Lung (tissue), 12 donors: Measurements from ENCODE around the gene DUSP2. TPM values are rescaled to one million over a fixed set of nuclear protein-coding genes. Genes with fewer than 3 reads are reported as not detected.
A peak's percentile ranks its signal among the peaks of the same experiment; 100 is the strongest.

ENCODE experiments used
- ATAC-seq: fragments of 200-7000 bp; cut with Tn5 transposase; one replicate; pipeline ENCODE4 v1.9.1; 2020; ENCODE audit warnings: moderate number of reproducible peaks; ENCODE audit not compliant: insufficient read depth, low FRiP score
- DNase-seq, 3 donors: peaks; one replicate each; pipeline ENCODE4 v3.0.0-alpha.2; 2013 to 2017
- H3K27ac ChIP-seq, 2 donors: one replicate each; pipeline ENCODE4 v1.5.1; 2013; ENCODE audit warnings: mild to moderate bottlenecking in 2 of 2, moderate library complexity in 2 of 2, control low read depth in 1 of 2, inconsistent platforms in 1 of 2, low read depth in 1 of 2, low read length in 1 of 2
- H3K27me3 ChIP-seq, 3 donors: one replicate each; pipeline ENCODE4 v1.5.1; 2013; ENCODE audit warnings: low read length in 2 of 3; ENCODE audit not compliant: control insufficient read depth in 3 of 3, insufficient read depth in 3 of 3
- H3K36me3 ChIP-seq, 4 donors: one replicate each; pipeline ENCODE4 v1.5.1; 2013; ENCODE audit warnings: low read length in 4 of 4, mild to moderate bottlenecking in 1 of 4, moderate library complexity in 1 of 4; ENCODE audit not compliant: control insufficient read depth in 4 of 4, insufficient read depth in 4 of 4
- H3K4me1 ChIP-seq, 5 donors: one replicate each; pipeline ENCODE4 v1.5.1; 2013; ENCODE audit warnings: low read length in 5 of 5, mild to moderate bottlenecking in 2 of 5, moderate library complexity in 1 of 5; ENCODE audit not compliant: control insufficient read depth in 5 of 5, insufficient read depth in 5 of 5
- H3K4me3 ChIP-seq: one replicate; pipeline ENCODE4 v1.5.1; 2013; ENCODE audit warnings: mild to moderate bottlenecking, control low read depth, moderate library complexity
- H3K9ac ChIP-seq, 2 donors: one replicate each; pipeline ENCODE4 v1.5.1; 2013; ENCODE audit warnings: low read length in 2 of 2, control low read depth in 1 of 2; ENCODE audit not compliant: insufficient read depth in 1 of 2
- H3K9me3 ChIP-seq, 4 donors: one replicate each; pipeline ENCODE4 v1.5.1; 2013; ENCODE audit warnings: low read length in 3 of 4, mild to moderate bottlenecking in 1 of 4, moderate library complexity in 1 of 4; ENCODE audit not compliant: control insufficient read depth in 4 of 4, insufficient read depth in 3 of 4
- CTCF ChIP-seq: IDR thresholded peaks from 2 replicates; pipeline ENCODE4 v1.5.1; 2012; ENCODE audit warnings: mild to moderate bottlenecking; ENCODE audit errors: control extremely low read depth, extremely low read depth
- WGBS, 2 donors: extraction: QIAGEN DNeasy Blood & Tissue Kit; methylation state at CpG; one replicate each; pipeline ENCODE4 v1.1.7; 2013; 5-methylcytosine and 5-hydroxymethylcytosine counted together
- polyA plus RNA-seq, 2 donors: library from polyadenylated mRNA; stranded (reverse); fragments of 200-250 nt; gene quantifications; one replicate each; pipeline ENCODE4 v1.2.1, GENCODE V29; 2013
- total RNA-seq, 2 donors: library from RNA; depleted of rRNA in 1 of 2; stranded (reverse); fragments of >200 nt in 1 of 2; gene quantifications; one replicate each; pipeline ENCODE4 v1.2.1, GENCODE V29; 2014 to 2021
- donor health status: control.
- donor health status: control.
- donor health status: Bipolar disorder and iron deficiency.
- donor health status: healthy.
- donor health status: DM: yes; HTN: yes; CAD: no.

Gene DUSP2
- total and polyA plus RNA-seq, 4 donors, result 3.5 to 33.6 (median 5.8) TPM

GRCh38 chr2:96098900-96099590 is 46.2 kb downstream of the DUSP2 start:
- ATAC-seq, result no peak
- H3K4me1 ChIP-seq, result peaks cover 0 to 2% (median 0%) of the 10 kb centered on the region in 5 donors
- no peaks in the 10 kb centered on the region for H3K36me3 ChIP-seq
- no peak overlapping the region for H3K4me3 ChIP-seq
- peak overlapping the region; percentile 20 to 68 for H3K27ac ChIP-seq
- no peaks in the 10 kb centered on the region for H3K27me3 ChIP-seq
- H3K9me3 ChIP-seq, result no peaks in the 10 kb centered on the region
- no peak for TF ChIP-seq CTCF
- H3K9ac ChIP-seq, result no peak overlapping the region
- 76 to 80% methylated on average over 11 of the region's 11 CpGs for WGBS, 2 donors
- DNase-seq, result peak in 1 of 3 donors; percentile 9

DNA sequence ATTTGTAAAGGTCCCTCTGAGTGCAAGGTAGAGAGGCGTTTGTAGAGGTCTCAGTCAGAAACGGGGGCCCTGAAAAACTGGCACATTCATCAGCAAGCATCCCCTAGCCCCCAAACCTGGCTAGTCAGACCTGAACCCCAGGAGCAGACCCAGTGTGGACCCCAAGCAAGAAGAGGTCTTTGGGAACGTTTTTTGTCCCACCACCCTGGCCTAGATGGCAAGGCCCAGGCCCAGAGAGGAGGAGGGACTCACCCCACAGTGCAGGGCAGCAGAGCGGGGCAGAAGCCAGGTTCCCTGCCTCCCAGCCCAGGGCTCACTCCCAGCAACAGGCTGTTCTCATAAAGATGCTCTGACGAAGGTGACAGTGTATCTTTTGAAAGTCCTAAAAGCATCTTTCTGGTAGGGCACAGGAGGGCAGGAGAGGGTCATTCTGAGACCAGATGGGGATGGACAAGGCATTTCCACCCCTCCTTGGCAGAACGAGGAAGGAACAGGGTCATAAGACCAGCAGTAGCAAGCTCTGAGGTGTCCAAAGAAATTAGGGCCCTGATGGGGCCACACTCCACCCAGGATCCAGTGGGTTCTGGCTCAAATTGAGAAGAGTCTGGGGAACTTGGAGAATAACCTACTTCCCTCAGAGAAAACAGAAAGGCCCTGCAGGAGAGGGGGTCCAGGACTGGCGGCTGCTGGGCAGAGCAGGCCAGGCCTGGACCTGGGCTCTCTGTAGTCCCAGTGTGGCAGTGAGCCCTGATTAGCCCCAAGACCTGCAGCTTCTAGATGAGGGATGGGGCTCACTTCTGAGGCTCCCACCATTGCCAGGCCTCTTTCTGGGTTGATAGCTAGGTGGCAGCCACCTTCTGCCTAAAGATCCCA is 47.1 kb downstream of the DUSP2 start:
- no peak overlapping the region for H3K9ac ChIP-seq
- no peak for TF ChIP-seq CTCF
- no peaks in the 10 kb centered on the region for H3K36me3 ChIP-seq
- H3K27me3 ChIP-seq, result no peaks in the 10 kb centered on the region
- DNase-seq (peak in 1 of 3 donors; percentile 7), ATAC-seq (no peak)
- peaks cover 0 to 2% (median 0%) of the 10 kb centered on the region in 5 donors for H3K4me1 ChIP-seq
- no peaks in the 10 kb centered on the region for H3K9me3 ChIP-seq
- H3K27ac ChIP-seq, result peak overlapping the region in 1 of 2 donors; percentile 68
- H3K4me3 ChIP-seq, result no peak overlapping the region
- 80 to 81% methylated on average over 7 of the region's 7 CpGs for WGBS, 2 donors

DNA sequence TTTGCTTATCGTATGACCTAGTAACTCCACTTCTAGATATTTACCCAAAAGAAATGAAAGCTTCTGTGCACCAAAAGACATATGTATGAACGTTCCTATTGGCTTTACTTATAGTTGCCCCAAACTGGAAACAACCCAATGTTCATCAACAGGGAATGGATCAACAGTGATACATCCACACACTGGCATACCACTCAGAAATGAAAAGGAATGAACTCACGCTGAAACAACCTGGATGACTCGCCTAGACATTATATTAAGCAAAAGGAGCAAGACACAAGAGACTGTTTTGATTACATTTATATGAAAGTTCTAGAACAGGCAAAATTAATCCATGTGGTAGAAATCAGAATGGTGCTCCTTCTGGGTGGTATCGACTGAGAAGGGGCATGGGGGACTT is 47.8 kb downstream of the DUSP2 start:
- WGBS, 2 donors, result 90 to 93% methylated on average over 5 of the region's 5 CpGs
- peaks cover 0 to 2% (median 0%) of the 10 kb centered on the region in 5 donors for H3K4me1 ChIP-seq
- no peak for ATAC-seq

More for the DNA sequence above, 47.8 kb downstream of the DUSP2 start:
- Histone ChIP-seq H3K36me3 (no peaks in the 10 kb centered on the region), H3K27ac (no peak overlapping the region), H3K27me3 (no peaks in the 10 kb centered on the region), H3K9me3 (no peaks in the 10 kb centered on the region), H3K4me3 (no peak overlapping the region), H3K9ac (no peak overlapping the region)
- no peak for TF ChIP-seq CTCF
- DNase-seq, result no peak
